SHP77 treated with DMSO at 0.1 percent for 48 hours (cell line): ENCODE data around the gene EFNB1.

ENCODE experiments used
- DNase-seq: peaks from one replicate; lab custom pipeline; 2025; lab: John Stamatoyannopoulos, UW

EFNB1 gene

DNA sequence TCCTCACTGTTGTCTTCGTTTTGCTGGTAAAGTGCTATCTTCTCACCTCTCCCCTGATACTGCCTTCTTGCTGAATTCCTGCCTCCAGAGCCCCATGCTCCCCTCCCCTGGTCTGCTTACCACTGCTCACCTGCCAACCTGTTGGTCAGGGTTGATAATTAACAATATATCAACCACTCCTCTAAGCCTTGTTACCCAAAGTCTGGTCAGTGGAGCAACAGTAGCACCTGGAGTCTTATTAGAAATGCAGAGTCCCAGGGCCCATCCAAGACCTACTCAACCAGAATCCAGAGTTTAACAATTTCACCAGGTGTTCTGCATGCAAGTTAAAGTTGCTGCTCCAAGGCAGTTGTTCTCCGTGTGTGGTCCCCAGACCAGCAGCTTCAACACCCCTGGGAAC is 55.0 kb downstream of the EFNB1 start:
- no peak for DNase-seq

DNA sequence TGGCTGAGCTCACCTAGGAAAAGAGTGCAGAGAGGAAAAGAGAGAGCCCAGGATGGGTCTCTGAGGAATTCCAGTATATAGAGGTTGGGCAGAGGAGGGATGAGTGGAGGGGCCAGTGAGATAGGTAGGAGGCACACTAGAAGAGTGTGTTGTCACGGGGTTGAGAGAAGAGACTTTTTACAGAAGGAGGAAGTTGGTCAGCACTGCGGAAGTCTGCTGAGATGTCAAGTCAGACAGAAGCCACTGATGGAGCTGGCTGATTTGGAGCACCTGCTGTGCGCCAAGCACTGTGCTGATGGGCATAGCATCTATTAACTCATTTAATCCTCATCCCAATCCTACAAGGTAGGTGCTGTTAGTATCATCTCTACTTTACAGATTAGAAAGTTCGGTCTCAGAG is 60.4 kb downstream of the EFNB1 start:
- DNase-seq, result no peak
